NCI-H82 treated with DMSO at 0.1 percent for 48 hours (cell line): Measurements from ENCODE around the gene LAPTM4A.
A peak's percentile ranks its signal among the peaks of the same experiment; 100 is the strongest.

Experiments used
- DNase-seq: peaks from one replicate; lab custom pipeline; 2025; ENCODE audit not compliant: unreplicated experiment; lab: John Stamatoyannopoulos, UW

LAPTM4A gene

DNA sequence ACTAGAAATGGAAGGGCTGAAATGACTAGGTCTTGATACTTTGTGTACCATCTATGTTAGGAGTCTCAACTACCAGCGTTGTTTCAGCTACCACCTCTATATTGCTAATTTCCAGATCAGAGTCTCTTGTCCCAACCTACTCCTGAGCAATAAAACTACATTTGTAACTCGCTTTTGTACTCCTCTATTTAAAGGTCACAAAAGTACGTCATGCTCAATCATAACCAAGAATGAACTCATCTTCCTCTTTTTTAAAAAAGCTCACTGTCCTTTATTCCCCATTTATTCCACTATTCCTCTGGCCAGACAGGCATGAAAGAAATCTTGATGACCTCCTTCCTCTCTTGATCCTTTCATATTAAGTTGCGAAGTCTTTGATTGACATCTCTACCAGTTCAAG, 27.7 kb downstream of the LAPTM4A start:
- no peak for DNase-seq

DNA sequence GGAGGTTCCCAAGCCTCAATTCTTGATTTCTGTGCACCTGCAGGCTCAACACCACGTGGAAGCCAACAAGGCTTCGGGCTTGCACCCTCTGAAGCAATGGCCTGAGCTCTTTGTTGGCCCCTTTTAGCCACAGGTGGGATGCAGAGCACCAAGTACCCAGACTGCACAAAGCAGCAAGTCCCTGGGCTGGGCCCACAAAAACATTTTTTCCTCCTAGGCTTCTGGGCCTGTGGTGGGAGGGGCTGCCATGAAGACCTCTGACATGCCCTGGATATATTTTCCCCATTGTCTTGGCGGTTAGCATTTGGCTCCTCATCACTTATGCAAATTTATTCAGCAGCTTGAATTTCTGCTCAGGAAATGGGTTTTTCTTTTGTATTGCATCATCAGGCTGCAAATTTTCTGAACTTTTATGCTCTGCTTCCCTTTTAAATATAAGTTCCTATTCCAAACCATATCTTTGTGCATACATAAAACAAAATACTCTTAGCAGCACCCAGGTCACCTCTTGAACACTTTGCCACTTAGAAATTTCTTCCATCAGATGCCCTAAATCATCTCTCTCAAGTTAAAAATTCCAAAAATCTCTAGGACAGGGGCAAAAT, 29.9 kb downstream of the LAPTM4A start:
- no peak for DNase-seq

DNA sequence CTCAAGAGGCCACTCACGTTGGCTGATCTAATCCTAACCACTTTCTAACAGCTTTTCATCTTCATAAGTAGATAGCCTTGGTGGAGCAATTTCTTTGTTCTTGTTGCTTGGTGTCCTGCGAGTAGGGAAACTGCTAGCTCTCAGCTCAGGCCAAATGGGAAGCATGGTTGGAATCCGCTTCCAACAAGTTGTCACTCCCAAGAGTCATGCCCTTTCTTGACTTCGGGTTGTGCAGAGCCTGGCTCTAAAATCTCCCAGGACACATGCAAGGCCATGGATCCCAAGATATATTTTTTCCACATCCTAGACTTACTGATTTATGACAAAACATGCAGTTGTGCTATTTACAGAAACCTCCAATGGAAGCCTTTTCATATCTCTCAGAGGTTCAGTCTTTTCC, 31.7 kb downstream of the LAPTM4A start:
- DNase-seq, result no peak

DNA sequence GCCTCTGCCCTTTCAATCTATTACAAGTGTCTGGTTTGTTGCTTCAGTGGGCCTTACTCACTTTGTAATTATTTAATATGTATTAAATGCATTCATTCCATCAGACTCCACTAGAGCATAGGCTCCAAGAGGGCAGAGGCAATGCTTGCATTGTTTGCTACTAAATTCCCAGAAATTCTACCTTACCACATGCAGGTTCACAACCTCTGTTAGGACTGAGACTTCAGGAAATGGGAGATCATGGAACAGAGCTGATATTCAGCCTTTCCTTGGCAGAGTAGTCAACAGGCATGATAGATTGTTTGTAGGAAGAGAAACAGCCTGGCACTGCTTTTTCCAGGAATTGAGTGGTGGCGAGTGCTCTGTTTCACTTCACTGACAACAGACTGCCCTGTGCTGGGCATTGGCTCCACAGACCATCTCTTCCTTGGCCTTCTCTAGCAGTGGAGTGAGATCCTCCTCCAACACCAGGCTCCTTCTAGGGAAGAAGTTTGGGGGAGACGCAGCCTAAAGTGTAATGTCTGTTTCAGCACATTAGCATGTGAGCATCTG, 32.8 kb downstream of the LAPTM4A start:
- no peak for DNase-seq

DNA sequence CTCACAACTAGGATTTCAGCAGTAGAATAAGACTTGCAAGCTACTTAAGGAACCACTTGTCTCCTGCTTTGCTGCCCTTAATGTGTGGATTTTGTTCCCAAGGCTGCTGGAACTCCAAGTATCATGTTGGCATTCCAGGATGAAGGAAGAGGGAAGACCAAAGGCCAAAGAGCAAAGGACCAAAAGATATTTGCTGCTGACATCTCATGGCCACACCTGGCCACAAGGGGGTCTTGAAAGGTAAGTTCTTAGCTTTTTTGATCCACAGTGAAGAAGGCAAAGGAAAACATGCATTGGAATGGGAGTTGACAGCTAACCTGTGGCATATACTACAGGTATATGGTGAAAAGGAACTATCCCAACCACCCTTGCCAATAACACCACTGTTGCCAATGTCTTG, 35.1 kb downstream of the LAPTM4A start:
- no peak for DNase-seq

DNA sequence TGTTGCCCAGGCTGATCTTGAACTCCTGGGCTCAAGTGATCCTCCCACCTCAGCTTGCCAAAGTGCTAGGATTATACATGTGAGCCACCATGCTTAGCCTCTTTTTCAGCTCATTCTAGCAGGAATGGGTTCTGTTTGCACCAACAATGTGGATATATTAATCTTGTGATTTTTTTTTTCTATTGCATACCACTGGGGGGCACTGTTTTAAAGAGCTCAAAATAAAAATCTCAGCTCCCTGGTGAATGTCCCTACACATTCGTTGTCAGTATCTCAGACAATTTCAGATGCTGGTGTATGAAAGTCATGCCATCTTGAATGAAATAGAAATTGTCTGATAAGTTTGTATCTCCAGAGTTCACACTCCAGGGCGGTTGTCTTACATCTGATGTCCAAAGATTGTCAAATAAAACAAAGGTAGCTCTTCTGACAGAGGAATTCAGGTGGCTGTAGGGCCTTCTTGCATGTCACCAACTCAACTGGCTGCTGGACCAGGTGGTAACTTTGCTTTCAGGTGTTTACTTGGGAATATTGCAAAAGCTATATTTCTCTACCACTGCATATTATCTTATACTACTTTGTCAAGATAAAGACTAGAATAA, 35.8 kb downstream of the LAPTM4A start:
- peak; percentile 18 for DNase-seq

DNA sequence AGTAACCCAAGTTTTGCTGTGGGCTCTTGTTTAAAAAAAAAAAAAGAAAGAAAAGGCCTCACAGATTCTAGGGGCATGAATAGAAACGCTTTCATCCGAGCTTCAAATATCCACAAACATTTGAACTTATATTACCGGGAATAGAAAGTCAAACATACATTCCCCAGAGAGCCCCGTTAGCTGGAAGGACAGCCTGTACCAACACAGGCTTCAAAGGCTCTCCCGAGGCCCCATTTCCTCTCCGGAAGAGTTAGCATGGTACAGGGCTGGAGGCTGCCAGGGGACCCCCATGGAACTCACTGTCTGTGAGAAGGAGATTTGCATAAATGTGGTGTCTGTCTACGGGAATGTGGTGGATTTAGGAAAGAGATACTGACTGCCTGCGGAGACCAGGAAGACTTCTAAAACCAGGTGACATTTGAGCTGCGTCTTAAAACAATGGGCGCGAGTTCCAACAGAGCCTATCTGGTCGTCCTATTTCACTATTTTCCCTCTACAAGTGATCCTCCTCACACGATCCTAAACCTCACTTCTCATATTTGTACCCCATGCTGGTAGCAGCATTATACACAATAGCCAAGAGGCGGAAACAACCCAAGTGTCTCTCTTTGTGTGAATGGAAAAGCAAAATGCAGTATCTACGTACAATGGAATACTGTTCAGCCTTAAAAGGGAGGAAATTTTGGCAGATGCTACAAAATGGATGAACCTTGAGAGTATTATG, 38.1 kb downstream of the LAPTM4A start:
- no peak for DNase-seq

DNA sequence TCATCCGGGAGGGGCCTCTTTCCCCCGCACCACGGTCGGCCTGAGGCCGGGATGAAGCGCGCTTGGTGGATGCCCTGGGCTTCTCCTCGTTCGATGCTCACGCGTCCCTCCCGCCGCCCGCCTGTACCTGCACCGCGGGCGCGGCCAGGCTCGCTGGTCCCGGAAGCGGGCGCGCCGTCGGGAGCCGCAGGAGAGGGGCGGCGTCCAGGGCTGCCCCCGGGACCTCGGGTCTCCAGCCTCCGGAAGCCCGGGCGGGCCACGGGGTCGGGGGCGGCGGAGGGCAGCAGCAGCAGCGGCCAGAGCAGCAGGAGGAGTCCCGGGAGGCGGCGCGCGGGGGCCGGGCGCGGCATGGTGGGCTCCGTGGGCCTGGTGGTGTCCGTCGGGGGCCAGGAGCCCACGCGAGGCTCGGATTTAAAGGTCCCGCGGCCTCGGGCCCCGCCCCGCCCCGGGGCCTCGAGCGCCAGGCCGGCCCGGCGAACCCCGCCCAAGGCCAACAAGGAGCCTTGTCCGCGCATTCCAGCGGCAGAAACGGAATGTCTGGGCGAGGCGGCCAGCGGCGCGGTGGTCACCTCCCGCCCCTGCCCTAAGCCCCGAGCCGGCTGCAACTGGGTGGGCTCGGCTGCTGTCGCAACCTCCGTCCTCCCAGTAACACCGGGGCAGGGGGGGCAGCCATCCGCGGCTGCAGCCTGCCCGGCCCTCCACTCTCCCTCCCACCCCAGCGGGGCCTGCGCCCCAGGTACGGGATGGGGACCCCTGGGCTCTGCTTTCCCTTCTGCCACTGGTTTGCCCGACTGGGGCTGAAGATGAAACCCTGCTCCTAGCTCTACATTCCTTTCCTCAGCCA, 38.9 kb downstream of the LAPTM4A start, which contains the start of gene MATN3:
Gene MATN3 (minus strand): TSS at position 387 of the 844 bp plus-strand sequence. CDS start 37 bp downstream, at position 350.
- no peak for DNase-seq

DNA sequence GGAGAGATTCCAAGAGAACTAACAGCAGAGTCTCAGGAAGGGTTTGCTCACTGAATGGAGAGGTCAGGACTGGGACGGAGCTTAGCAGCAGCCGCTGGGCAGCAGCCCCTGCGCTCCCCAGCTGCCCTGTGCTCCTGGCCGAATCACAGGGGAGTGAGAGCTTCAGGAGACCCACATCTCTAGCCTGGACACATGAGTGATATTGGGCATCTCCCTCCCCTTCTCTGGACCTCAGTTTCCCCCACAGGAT, 39.5 kb downstream of the LAPTM4A start:
- DNase-seq, result no peak

DNA sequence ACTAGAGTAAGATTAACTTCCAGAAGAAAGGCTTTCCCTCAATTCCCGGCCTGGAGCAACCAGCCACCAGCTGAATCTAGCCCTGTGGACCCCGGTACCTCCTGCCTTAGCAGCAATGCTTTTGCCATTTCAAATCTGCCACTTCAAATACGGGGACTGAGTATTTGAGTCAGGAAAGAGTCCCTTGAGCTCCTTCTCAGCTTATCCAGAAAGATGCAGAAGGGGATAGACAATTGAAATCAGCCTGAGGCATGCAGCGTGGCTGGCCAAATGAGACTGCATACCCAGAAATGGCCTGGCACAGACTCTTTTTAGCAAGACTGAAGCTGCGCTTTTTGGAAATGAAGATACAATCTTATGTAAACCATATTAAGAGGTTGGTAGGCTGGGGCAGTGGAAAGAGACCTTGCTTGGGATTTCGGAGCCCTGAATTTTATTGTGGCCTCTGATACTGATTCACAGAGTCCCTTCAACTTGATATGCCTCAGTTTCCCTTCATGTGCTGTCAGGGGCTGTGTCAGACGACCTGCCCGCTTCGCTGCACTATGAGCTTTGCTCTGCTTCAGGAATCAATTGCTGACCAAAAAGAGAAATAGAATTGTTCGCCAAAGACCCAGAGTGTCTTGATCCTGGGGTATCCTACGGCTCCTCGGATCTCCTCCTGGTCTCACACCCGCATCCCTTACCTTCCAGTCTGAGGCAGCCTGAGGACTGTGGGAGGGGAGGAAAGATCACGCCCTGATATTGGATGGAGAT, 40.0 kb downstream of the LAPTM4A start:
- DNase-seq, result no peak

DNA sequence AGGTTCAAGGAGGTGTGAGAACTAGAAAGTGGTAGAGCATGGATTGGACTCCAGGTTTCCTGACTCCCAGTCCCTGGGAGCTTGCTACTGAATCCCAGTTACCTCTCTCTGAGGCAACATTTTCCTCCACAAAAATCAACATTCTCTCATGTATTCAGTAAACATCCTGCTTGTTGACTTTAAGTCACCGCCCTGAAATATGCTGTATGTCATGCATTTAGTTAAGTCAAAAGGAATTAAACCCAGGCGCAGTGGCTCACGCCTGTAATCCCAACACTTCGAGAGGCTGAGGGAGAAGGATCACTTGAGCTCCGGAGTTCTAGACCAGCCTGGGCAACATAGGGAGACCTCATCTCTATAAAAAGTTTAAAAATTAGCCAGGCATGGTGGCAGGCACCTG, 42.7 kb downstream of the LAPTM4A start:
- DNase-seq, result no peak

DNA sequence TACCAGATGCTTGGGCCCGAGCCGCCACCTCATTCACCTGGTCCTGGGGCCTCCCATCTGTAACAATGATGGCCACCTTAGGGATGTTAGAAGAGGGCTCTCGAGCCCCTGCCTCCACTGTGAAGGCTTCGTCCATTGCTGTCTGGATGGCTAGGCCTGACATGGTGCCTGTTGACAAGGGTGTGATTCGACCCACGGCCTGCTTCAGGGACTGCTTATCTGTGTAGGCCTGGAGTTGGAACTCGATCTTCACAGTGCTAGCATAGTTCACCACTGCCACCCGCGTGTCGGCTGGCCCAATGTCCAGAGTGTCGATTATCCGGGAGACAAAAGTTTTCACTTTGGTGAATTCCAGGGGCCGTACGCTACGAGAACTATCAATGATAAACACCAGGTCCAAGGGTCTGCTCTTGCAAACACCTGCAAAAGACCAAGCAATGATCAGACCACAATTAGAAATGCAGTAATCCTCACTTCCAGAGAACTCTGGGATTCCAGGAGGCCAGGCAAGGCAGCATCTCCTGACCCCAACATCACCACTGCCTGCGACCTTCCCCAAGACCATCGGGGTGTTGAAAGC, 45.4 kb downstream of the LAPTM4A start:
- DNase-seq, result no peak

DNA sequence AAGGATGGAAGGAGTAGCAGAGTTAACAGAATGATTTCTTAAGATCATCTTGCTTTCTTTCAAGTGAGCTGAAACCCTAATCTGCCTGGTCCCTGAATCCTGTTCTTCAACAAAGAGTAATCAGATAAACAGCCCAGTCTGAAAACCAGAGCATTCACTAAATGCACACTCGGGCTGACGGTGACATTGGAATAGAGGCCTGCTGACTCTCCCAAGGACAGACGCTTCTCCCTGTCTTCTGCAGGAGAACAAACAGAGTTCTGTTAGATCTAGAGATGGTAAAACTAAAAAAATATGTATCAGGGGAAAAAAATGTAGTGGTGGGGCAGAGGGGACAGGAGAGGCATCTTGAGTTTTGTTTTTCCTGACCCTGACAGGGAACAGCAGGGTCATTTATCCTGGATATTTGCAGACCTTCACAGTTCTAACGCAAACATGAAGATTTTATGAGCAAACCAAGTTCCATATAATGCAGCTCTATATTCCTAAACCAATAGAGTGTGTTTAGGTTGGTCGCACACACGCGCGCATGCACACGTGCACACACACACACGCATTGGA, 46.3 kb downstream of the LAPTM4A start:
- DNase-seq, result no peak

DNA sequence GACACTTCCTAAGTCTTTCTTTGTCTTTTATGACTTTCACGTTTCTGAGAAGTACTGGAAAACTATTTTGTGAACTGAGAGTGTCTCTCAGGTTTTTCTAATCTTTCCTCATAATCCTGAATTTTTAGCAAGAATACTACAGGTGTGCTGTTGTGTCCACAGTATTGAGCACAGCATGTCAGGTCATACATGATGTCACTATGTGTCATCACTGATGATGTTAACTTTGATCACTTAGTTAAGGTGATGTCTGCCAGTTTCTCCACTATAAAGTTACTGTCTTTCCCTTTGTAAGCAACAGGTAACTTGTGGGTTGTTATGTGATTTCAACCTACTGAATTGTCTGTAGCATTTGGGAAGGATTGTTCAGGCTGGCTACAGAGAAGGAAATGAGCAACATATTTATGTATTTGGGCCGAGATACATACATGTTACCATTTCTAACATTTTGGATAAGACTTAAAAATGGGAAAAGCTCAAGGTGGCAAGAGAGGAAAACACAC, 50.0 kb downstream of the LAPTM4A start:
- no peak for DNase-seq

DNA sequence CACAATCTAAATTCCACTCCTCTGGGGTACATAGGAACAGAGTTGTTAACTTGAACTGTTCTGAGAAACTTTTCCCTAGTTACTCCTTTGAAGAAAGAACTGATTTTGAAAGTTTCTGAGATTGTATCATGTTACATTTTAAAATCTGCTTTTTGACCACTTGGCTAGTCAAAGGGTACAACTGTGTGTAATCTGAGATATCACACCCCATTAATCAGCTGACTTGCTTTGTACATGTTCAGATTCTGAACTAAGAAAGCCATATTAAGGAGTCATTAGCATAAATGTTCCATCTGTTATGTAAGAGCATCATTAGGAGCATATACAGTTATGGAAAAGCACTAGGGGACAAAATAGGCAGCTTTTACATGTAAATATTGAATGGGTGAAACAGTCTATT, 57.7 kb downstream of the LAPTM4A start:
- no peak for DNase-seq

DNA sequence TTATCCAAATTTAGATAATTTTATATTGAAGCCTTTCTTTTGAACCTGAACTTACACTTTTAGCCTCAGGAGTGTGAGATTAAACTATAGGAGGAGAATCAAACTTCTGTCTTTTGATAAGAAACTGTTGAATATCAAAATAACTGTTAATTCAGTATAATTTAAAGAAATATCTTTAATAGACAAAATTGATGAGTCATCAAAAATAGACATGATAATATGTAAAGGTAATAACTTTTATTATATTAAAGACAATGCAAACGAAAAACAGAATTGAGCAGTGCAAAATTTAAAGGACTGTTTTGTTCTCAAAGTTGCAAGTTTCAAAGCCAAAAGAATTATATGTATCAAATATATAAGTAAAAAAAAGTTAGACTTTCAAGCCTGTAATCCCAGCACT, 59.5 kb downstream of the LAPTM4A start:
- no peak for DNase-seq

DNA sequence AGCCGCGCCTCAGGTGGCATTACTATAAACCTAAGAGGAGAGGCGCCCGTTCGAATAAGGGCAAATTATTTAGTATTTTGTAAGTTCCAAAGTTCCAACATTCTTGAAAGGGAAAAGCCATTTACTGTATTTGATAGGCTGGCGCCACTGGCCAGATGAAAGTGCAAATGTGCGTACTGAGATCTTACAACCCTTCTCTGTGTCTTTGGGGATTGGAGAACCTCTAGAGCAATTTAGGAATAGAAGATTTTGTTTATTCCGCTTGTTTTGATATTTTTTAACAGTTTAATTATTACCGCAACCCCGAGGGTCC, 61.1 kb downstream of the LAPTM4A start:
- DNase-seq, result no peak

DNA sequence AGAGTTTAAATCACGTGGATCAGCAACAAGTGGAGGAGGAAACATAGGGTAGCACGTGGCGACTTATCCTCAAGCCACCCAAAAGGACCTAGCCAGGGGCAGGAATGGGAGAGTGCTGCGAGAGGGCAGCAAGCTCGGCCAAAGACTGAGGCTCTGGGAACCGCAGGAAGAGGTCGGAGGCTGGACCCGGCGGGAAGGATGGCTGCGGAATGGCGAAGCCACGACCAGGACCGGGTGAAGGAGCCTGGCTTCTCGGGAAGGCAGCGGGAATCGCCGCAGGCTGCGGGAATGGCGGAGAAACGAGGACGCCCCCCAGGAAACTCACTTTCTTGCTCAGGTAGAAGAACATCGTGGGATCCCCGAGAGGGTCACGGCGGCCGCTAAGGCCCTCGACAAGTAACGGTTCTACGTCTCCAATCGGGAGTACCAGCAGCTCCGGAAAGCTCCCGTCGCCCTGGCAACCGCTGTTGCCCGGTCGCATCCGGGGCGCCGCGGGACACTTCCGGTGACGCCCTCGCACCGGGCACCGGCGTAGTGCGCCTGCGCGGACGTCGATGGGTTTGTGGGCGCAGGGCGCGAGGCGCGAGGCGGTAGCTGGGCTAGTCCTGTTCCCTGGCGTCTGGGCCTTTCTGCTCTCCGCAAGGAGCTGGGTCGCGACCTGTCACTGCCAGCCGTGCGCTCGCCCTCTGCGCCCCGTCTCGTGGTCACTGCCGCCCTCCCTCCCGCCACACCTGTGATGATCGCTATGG, 61.6 kb downstream of the LAPTM4A start, which contains the start of gene WDR35:
Gene WDR35 (minus strand): TSS at position 439 of the 749 bp plus-strand sequence. CDS start 90 bp downstream, at position 349.
- peak; percentile 38 for DNase-seq

DNA sequence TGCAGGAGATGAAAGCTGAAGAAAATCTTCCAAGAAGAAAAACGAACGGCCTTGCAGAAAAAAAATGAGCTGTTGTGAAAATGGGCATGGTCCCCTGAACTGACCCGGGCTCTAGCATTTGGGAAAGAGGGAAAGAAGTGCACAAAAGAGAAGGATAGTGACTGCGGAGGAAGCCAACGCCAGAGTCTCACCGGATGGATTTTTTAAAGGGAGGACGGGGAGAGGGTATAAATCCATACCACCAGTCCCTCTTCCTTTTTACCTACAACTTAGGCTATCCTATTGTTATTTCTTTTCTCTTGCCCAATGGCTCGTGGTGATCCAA, 62.1 kb downstream of the LAPTM4A start:
- no peak for DNase-seq
